ENCODE data around the gene NRDC.
"Not testable (repeated sequence)": the region's sequence is repeated elsewhere in the genome, so short reads cannot be mapped to it uniquely, and the experiment has no call there.

Gene NRDC

GRCh38 chr1:51840182-51840581, 38.3 kb downstream of the NRDC start:
- no peak for DNase-seq

DNA sequence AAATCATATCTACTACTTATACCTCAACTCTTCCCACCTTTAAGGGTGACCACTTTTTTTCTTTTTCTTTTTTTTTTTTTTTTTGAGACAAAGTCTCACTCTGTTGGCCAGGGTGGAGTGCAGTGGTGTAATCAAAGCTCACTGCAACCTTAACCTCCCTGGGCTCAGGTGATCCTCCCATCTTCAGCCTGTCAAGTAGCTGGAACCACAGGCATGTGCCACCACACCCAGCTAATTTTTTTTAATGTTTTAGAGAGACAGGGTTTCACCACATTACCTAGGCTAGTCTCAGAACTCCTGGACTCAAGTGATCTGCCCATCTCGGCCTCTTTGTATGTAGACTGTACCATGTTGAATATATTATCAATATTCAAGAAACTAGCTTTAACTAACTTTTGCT, 39.4 kb downstream of the NRDC start:
- no peak for DNase-seq

GRCh38 chr1:51837243-51837642, 41.3 kb downstream of the NRDC start:
- no peak for DNase-seq

DNA sequence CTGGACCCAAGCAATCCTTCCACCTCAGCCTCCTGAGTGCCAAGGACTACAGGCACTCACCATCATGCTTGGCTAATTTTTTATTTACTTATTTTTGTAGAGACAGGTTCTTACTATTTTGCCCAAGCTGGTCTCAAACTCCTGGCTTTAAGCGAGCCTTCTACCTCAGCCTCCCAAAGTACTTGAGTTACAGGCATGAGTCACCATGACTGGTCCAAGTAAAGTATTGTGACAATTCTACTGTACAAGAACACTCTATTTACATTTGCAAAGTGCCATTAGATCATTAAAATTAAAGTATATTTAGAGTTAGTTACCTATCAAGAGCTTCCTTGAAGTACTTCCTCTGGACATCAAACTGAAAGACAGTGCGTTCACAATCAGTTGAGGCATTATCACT, 44.8 kb downstream of the NRDC start:
- no peak for DNase-seq

DNA sequence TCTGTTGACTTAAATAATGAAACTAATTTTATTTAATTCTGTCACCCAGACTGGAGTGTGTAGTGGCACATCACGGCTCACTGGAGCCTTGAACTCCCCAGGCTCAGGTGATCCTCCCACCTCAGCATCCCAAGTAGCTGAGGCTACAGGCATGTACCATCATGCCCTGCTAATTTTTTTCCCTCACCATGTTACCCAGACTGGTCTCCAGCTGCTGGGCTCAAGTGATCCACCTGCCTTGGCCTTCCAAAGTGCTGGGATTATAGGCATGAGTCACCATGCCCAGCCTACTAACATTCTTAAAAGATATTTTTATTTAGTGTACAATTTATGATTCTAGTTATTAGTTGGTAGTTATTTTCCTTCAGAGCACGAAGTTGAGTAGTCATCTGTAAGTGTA, 49.5 kb downstream of the NRDC start:
- DNase-seq, result no peak

GRCh38 chr1:51819810-51820209, 58.7 kb downstream of the NRDC start:
- DNase-seq, result no peak

- not testable (repeated sequence) for DNase-seq
These were observed 59.5 kb downstream of the NRDC start for GRCh38 chr1:51819021-51819420.

- DNase-seq, result no peak
These were observed 60.0 kb downstream of the NRDC start for GRCh38 chr1:51818487-51818886.

GRCh38 chr1:51814513-51814912, 64.0 kb downstream of the NRDC start:
- DNase-seq, result no peak

DNA sequence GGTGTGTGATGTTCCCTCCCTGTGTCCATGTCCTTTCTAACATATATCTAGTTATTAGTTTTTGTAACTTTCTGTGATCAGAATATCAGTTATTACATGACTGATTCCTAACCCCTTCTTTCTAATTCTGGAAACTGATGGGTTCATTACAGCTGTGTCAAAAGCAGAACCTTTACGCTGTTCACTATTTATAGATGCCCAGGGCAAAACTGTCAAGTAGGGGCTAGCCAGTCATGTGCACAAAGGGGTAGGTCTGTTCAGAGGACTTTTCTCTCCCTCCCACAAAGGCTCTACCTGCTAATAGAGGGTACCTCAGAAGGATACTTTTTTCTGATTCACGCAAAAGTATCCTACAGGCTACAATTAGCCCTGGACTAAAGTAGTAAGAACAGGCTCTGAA, 79.2 kb downstream of the NRDC start:
- DNase-seq, result no peak

- DNase-seq, result no peak
These were observed 83.7 kb downstream of the NRDC start for GRCh38 chr1:51794868-51795267.

DNA sequence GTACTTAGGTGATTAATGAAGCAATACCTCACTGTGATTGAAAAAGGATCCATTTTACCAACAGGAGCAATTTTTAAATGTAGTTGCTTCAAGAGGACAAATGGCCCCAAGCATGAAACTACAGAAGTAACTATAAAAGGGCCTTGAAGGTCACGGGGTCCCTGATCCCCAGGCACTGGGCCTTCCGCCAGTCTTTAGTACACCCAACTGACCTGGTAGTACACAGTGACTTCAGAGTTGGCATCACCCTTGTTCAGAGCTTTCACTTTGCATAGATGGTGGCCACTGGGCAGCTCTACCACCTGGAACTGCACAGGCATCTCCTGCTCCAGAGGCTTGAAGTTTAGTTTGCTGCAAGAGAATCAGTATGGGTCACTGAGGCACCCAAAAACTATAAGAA, 84.3 kb downstream of the NRDC start:
- no peak for DNase-seq

DNA sequence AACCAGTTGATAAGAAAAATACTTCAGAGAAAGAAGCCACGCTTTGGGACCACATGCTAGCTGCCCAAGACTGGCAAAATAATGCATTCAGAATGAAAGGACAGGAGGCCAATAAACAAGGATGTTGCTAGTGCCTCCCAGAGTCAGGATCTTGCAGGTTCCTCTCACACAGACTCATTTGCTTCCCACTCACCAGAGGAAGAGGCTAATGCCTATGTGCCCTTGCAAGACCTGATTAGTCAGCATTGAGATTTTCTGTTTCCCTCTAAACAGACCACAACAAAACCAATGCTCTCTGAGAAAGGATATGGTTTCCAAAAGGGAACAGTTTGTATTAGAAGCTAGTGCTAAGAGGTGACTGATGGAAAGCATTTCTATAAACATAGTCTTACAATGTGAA, 85.7 kb downstream of the NRDC start:
- DNase-seq, result no peak

GRCh38 chr1:51791888-51792287, 86.6 kb downstream of the NRDC start:
- DNase-seq, result no peak

- DNase-seq, result no peak
These were observed 88.1 kb downstream of the NRDC start for GRCh38 chr1:51790385-51790784.

DNA sequence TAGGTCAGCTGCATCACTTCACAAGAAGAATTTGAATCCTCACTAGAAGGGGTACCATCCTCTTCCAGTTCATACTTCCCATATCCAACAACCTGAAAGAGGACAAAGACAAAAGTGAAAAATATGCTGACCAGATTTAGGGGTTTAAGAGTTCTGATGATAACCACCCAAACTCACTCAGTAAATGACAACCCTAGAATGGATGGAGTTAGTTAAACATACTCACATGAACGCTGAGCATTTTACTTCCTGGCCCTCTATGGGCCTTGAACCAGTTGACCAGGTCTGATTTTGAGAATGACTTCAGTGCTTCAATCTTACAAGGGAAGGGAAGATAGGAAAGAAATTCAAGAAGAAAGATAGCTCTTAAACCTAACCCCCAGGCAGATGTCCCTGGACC, 89.2 kb downstream of the NRDC start:
- DNase-seq, result no peak

- DNase-seq, result no peak
These were observed 89.6 kb downstream of the NRDC start for GRCh38 chr1:51788938-51789337.

- DNase-seq, result no peak
These were observed 93.5 kb downstream of the NRDC start for GRCh38 chr1:51784997-51785421.

- DNase-seq, result no peak
These were observed 97.6 kb downstream of the NRDC start for GRCh38 chr1:51780927-51781326.

DNA sequence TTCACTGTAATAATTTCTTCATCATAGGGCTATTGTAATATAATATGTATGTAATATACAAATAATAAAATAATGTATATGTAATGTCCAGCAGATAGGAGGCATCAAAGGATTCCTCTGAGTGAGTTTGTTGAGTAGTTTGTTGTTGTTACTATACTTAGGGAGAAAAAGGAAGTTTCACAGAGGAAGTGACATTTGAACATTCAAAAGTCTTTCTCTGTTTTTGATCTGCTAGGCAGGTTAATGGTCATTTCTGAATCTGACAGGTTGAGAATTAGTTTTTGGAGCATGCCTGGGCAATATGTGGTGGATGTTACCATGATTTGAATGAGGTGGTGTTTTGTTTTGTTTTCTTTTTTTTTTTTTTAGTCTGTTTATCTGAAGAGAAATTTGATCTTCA, 102.1 kb downstream of the NRDC start:
- no peak for DNase-seq

DNA sequence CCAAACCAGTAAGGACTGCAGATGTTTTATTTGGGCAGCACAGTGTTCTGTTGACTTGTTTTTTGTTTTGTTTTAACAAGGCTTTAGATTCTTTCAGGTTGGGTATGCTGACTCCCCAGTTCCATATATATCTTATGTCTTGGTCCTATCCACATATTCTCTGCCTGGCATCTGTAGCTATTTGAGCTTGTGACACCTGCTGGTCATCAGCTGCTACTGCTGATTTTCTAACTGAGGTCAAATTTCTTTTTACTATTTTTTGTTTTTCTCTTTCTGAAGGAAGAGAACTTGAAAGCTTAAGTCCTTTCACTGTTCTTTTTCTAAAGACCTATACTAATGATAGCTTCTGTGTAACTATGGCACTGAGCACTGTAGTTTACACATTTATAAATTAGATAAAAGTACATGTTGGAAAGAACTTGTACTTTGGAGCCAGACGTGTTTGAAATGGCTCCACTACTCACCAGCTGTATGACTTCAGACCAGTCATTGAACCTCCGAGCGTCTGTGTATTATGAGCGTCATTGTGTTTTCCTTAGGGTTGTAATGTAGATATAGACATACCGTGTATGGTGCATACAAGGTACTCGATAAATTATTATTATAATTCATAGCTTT, 109.4 kb downstream of the NRDC start:
- no peak for DNase-seq

- DNase-seq, result no peak
These were observed 117.2 kb downstream of the NRDC start for GRCh38 chr1:51761351-51761750.

- no peak for DNase-seq
These were observed 117.7 kb downstream of the NRDC start for GRCh38 chr1:51760872-51761271.

DNA sequence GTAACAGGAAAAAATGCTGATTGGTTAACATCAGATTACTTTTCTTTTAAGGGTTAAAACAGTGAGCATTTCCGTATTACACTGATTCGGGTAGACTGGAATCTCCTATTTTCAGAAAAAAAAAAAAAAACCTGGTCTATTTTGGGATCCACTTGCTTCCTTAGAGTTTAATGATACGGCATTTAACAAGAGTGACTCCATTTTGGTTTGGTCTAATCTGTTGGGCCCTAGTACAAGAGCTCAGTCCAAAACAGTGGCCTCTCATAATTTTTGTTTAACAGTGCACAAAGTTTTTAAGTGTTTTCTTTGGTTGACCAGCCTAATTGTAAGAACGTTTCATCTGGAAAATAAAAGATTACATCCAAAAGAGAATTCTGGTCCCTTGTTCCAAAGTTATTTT, 120.2 kb downstream of the NRDC start:
- no peak for DNase-seq

- no peak for DNase-seq
These were observed 122.2 kb downstream of the NRDC start for GRCh38 chr1:51756290-51756689.

- no peak for DNase-seq
These were observed 123.1 kb downstream of the NRDC start for GRCh38 chr1:51755437-51755836.

All from cerebellar nuclear complex (tissue), 1 donor.